Mammary epithelial cell (primary cell): Measurements from ENCODE around the gene KLHL4.

ENCODE experiments used
- EZH2 ChIP-seq: IDR thresholded peaks from 2 replicates; pipeline ENCODE4 v1.6.1; 2012; ENCODE audit warnings: low read length, inconsistent platforms, borderline replicate concordance
- TF ChIP-seq, protein P1 (sequence below), 2 donors: IDR thresholded peaks in 1 of 2; conservative IDR thresholded peaks in 1 of 2; 2 replicates each; pipeline ENCODE4 v1.5.1; 2011 to 2012; ENCODE audit warnings: inconsistent platforms in 2 of 2, low read length in 2 of 2, mild to moderate bottlenecking in 2 of 2, control low read depth in 1 of 2, low read depth in 1 of 2; ENCODE audit not compliant: insufficient read depth in 1 of 2; ENCODE audit errors: extremely low read depth in 1 of 2

DNA sequence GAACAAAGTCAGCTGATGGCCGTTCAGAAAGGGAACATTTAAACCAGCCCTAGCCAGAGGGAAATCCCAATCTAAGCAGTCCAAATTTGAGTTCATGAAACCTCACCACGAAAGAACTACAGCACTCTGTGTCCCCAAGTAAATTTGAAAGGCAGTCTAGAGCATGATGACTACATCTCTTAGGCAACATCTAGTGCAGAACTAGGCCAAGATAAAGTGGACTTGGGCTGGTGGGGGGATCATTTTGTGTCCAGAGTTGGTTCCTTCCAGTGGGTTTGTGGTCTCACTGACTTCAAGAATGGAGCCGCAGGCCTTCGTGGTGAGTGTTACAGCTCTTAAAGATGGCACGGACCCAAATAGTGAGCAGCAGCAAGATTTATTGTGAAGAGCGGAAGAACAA lies 64.9 kb downstream of the KLHL4 start:
- TF ChIP-seq, protein P1, sequence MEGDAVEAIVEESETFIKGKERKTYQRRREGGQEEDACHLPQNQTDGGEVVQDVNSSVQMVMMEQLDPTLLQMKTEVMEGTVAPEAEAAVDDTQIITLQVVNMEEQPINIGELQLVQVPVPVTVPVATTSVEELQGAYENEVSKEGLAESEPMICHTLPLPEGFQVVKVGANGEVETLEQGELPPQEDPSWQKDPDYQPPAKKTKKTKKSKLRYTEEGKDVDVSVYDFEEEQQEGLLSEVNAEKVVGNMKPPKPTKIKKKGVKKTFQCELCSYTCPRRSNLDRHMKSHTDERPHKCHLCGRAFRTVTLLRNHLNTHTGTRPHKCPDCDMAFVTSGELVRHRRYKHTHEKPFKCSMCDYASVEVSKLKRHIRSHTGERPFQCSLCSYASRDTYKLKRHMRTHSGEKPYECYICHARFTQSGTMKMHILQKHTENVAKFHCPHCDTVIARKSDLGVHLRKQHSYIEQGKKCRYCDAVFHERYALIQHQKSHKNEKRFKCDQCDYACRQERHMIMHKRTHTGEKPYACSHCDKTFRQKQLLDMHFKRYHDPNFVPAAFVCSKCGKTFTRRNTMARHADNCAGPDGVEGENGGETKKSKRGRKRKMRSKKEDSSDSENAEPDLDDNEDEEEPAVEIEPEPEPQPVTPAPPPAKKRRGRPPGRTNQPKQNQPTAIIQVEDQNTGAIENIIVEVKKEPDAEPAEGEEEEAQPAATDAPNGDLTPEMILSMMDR (conservative IDR thresholded peaks at IDR 0.05 in 1 of 2, IDR thresholded peaks at IDR 0.05 in 1 of 2; ENCODE audit: extremely low read depth in 1 of 2, insufficient read depth in 1 of 2, low read depth in 1 of 2, low read length in 2 of 2): no peak
- no peak for TF ChIP-seq EZH2
